ENCODE results near the gene NUP205. TPM values are rescaled to one million over a fixed set of nuclear protein-coding genes. Genes with fewer than 3 reads are reported as not detected.
"Not testable (repeated sequence)": the region's sequence is repeated elsewhere in the genome, so short reads cannot be mapped to it uniquely, and the experiment has no call there.

NUP205 gene
- total RNA-seq, 1 donor from 2014 or later, result 33.6 TPM

- H3K27ac ChIP-seq, result no peak overlapping the region
These were observed 63.5 kb downstream of the NUP205 start for GRCh38 chr7:135620980-135621850.

GRCh38 chr7:135634191-135634878 lies 76.6 kb downstream of the NUP205 start:
- intact Hi-C loops (cut with DNase I), result no loop called here
- no peak overlapping the region for H3K27ac ChIP-seq
- no peaks in the 10 kb centered on the region for H3K27me3 ChIP-seq
- no peaks in the 10 kb centered on the region for H3K4me1 ChIP-seq
- H3K36me3 ChIP-seq, result peaks cover 30 to 59% of the 10 kb centered on the region in 2 donors
- H3K4me3 ChIP-seq, result no peak overlapping the region
- TF ChIP-seq CTCF (IDR thresholded peaks at IDR 0.05), result no peak
- H3K9me3 ChIP-seq, result no peaks in the 10 kb centered on the region
- no peak for DNase-seq (ENCODE audit: low spot score in 2 of 2)

More at GRCh38 chr7:135620980-135621850, 63.5 kb downstream of the NUP205 start:
- Histone ChIP-seq H3K36me3 (peaks cover 33 to 69% of the 10 kb centered on the region in 2 donors), H3K4me1 (peaks cover 0 to 4% of the 10 kb centered on the region in 2 donors), H3K9me3 (no peaks in the 10 kb centered on the region), H3K4me3 (no peak overlapping the region), H3K27me3 (no peaks in the 10 kb centered on the region)
- DNase-seq (ENCODE audit: low spot score in 2 of 2), result peak in 1 of 2 donors; percentile 74
- intact Hi-C loops (cut with DNase I), result loop anchor here (2.0 kb wide), 1 partner anchor 24 kb away; no protein-coding TSS in a partner anchor
- peak; percentile 45 to 81 (median 78) for TF ChIP-seq CTCF (IDR thresholded peaks at IDR 0.05)

GRCh38 chr7:135639690-135640089 lies 82.0 kb downstream of the NUP205 start:
- H3K4me1 ChIP-seq; H3K4me3 ChIP-seq; H3K27me3 ChIP-seq; H3K9me3 ChIP-seq; H3K27ac ChIP-seq; DNase-seq (ENCODE audit: low spot score in 2 of 2); intact Hi-C loops (cut with DNase I): not testable (repeated sequence)
- peaks cover 19 to 74% of the 10 kb centered on the region in 2 donors for H3K36me3 ChIP-seq

GRCh38 chr7:135644154-135644553 lies 86.4 kb downstream of the NUP205 start:
- no peak overlapping the region for H3K27ac ChIP-seq
- peaks cover 9 to 52% of the 10 kb centered on the region in 2 donors for H3K36me3 ChIP-seq
- no peaks in the 10 kb centered on the region for H3K4me1 ChIP-seq
- H3K27me3 ChIP-seq, result no peaks in the 10 kb centered on the region
- no peak overlapping the region for H3K4me3 ChIP-seq
- no peak for TF ChIP-seq CTCF (IDR thresholded peaks at IDR 0.05)
- intact Hi-C loops (cut with DNase I), result loop anchor here (2.0 kb wide), 2 partner anchors 23 to 363 kb away; no protein-coding TSS in a partner anchor
- DNase-seq (ENCODE audit: low spot score in 2 of 2), result no peak
- no peaks in the 10 kb centered on the region for H3K9me3 ChIP-seq

- intact Hi-C loops (cut with DNase I), result loop anchor here (2.0 kb wide), 2 partner anchors 24 to 364 kb away; no protein-coding TSS in a partner anchor
- Histone ChIP-seq H3K9me3 (no peaks in the 10 kb centered on the region), H3K27me3 (no peaks in the 10 kb centered on the region), H3K4me3 (no peak overlapping the region), H3K36me3 (peaks cover 6 to 46% of the 10 kb centered on the region in 2 donors), H3K4me1 (no peaks in the 10 kb centered on the region), H3K27ac (no peak overlapping the region)
- DNase-seq (ENCODE audit: low spot score in 2 of 2), result no peak
- TF ChIP-seq CTCF (IDR thresholded peaks at IDR 0.05), result no peak
These were observed 87.0 kb downstream of the NUP205 start for GRCh38 chr7:135644729-135645128.
